Measurements from ENCODE around the gene CAMK2A. TPM values are rescaled to one million over a fixed set of nuclear protein-coding genes. Genes with fewer than 3 reads are reported as not detected.

The CAMK2A gene
- total and polyA plus RNA-seq, 2 donors, result 1.8 to 2.6 TPM

- no peak for DNase-seq (ENCODE audit: extremely low spot score)
- H3K4me3 ChIP-seq (ENCODE audit: low read depth, low read length), result no peak overlapping the region
- 80% methylated on average over 1 of the region's 1 CpG for WGBS
- H3K4me1 ChIP-seq (ENCODE audit: insufficient read depth), result no peaks in the 10 kb centered on the region
- H3K36me3 ChIP-seq (ENCODE audit: insufficient read depth), result no peaks in the 10 kb centered on the region
- no peak overlapping the region for H3K27ac ChIP-seq (ENCODE audit: low read depth)
Measured at GRCh38 chr5:150309886-150310239, 20.3 kb upstream of the CAMK2A start.

GRCh38 chr5:150309101-150309885 lies 19.7 kb upstream of the CAMK2A start:
- Histone ChIP-seq H3K36me3 (ENCODE audit: insufficient read depth) (no peaks in the 10 kb centered on the region), H3K27ac (ENCODE audit: low read depth) (no peak overlapping the region), H3K4me3 (ENCODE audit: low read depth, low read length) (no peak overlapping the region), H3K4me1 (ENCODE audit: insufficient read depth) (no peaks in the 10 kb centered on the region)
- WGBS, result 64% methylated on average over 7 of the region's 7 CpGs
- no peak for DNase-seq (ENCODE audit: extremely low spot score)

GRCh38 chr5:150307617-150308426 lies 18.2 kb upstream of the CAMK2A start:
- no peaks in the 10 kb centered on the region for H3K36me3 ChIP-seq (ENCODE audit: insufficient read depth)
- no peaks in the 10 kb centered on the region for H3K4me1 ChIP-seq (ENCODE audit: insufficient read depth)
- no peak overlapping the region for H3K27ac ChIP-seq (ENCODE audit: low read depth)
- H3K4me3 ChIP-seq (ENCODE audit: low read depth, low read length), result no peak overlapping the region
- DNase-seq (ENCODE audit: extremely low spot score), result no peak
- 81% methylated on average over 11 of the region's 11 CpGs for WGBS

GRCh38 chr5:150306775-150307174 lies 17.2 kb upstream of the CAMK2A start:
- DNase-seq (ENCODE audit: extremely low spot score), result no peak
- Histone ChIP-seq H3K36me3 (ENCODE audit: insufficient read depth) (no peaks in the 10 kb centered on the region), H3K27ac (ENCODE audit: low read depth) (no peak overlapping the region), H3K4me3 (ENCODE audit: low read depth, low read length) (no peak overlapping the region), H3K4me1 (ENCODE audit: insufficient read depth) (no peaks in the 10 kb centered on the region)
- WGBS, result 90% methylated on average over 4 of the region's 4 CpGs

GRCh38 chr5:150305557-150305956 lies 16.0 kb upstream of the CAMK2A start:
- WGBS, result 18% methylated on average over 1 of the region's 1 CpG
- DNase-seq (ENCODE audit: extremely low spot score), result no peak
- Histone ChIP-seq H3K4me1 (ENCODE audit: insufficient read depth) (no peaks in the 10 kb centered on the region), H3K4me3 (ENCODE audit: low read depth, low read length) (no peak overlapping the region), H3K36me3 (ENCODE audit: insufficient read depth) (no peaks in the 10 kb centered on the region), H3K27ac (ENCODE audit: low read depth) (no peak overlapping the region)

- no peak overlapping the region for H3K4me3 ChIP-seq (ENCODE audit: low read depth, low read length)
- WGBS, result 38% methylated on average over 2 of the region's 2 CpGs
- H3K36me3 ChIP-seq (ENCODE audit: insufficient read depth), result no peaks in the 10 kb centered on the region
- DNase-seq (ENCODE audit: extremely low spot score), result no peak
- no peaks in the 10 kb centered on the region for H3K4me1 ChIP-seq (ENCODE audit: insufficient read depth)
- H3K27ac ChIP-seq (ENCODE audit: low read depth), result no peak overlapping the region
Measured at GRCh38 chr5:150305095-150305494, 15.5 kb upstream of the CAMK2A start.

GRCh38 chr5:150304481-150305081 lies 15.0 kb upstream of the CAMK2A start:
- DNase-seq (ENCODE audit: extremely low spot score), result no peak
- H3K27ac ChIP-seq (ENCODE audit: low read depth), result peak overlapping the region; percentile 53
- no peak overlapping the region for H3K4me3 ChIP-seq (ENCODE audit: low read depth, low read length)
- H3K4me1 ChIP-seq (ENCODE audit: insufficient read depth), result no peaks in the 10 kb centered on the region
- 71% methylated on average over 4 of the region's 4 CpGs for WGBS
- no peaks in the 10 kb centered on the region for H3K36me3 ChIP-seq (ENCODE audit: insufficient read depth)

GRCh38 chr5:150303660-150304386 lies 14.2 kb upstream of the CAMK2A start:
- no peaks in the 10 kb centered on the region for H3K4me1 ChIP-seq (ENCODE audit: insufficient read depth)
- no peak overlapping the region for H3K4me3 ChIP-seq (ENCODE audit: low read depth, low read length)
- peak overlapping the region; percentile 53 for H3K27ac ChIP-seq (ENCODE audit: low read depth)
- no peaks in the 10 kb centered on the region for H3K36me3 ChIP-seq (ENCODE audit: insufficient read depth)
- 25% methylated on average over 7 of the region's 7 CpGs for WGBS
- peak; percentile 82 for DNase-seq (ENCODE audit: extremely low spot score)

GRCh38 chr5:150303070-150303615 lies 13.6 kb upstream of the CAMK2A start:
- no peaks in the 10 kb centered on the region for H3K4me1 ChIP-seq (ENCODE audit: insufficient read depth)
- no peaks in the 10 kb centered on the region for H3K36me3 ChIP-seq (ENCODE audit: insufficient read depth)
- H3K4me3 ChIP-seq (ENCODE audit: low read depth, low read length), result no peak overlapping the region
- WGBS, result 7% methylated on average over 16 of the region's 16 CpGs
- peak overlapping the region; percentile 4 for H3K27ac ChIP-seq (ENCODE audit: low read depth)
- DNase-seq (ENCODE audit: extremely low spot score), result no peak

GRCh38 chr5:150302301-150303069 lies 12.9 kb upstream of the CAMK2A start, which contains the start of gene ARSI:
ARSI (minus strand) TSS chr5:150302905; CDS start chr5:150302373, 532 bp downstream.
- Histone ChIP-seq H3K27ac (ENCODE audit: low read depth) (peak within 1 kb of the TSS; percentile 71), H3K4me1 (ENCODE audit: insufficient read depth) (no peaks in the 10 kb centered on the region), H3K4me3 (ENCODE audit: low read depth, low read length) (peak within 1 kb of the TSS; percentile 44), H3K36me3 (ENCODE audit: insufficient read depth) (no peaks in the 10 kb centered on the region)
- DNase-seq (ENCODE audit: extremely low spot score), result peak; percentile 62
- 2% methylated on average over 63 of the region's 63 CpGs for WGBS

GRCh38 chr5:150301901-150302300 lies 12.3 kb upstream of the CAMK2A start:
- H3K36me3 ChIP-seq (ENCODE audit: insufficient read depth), result no peaks in the 10 kb centered on the region
- no peak for DNase-seq (ENCODE audit: extremely low spot score)
- no peaks in the 10 kb centered on the region for H3K4me1 ChIP-seq (ENCODE audit: insufficient read depth)
- 16% methylated on average over 22 of the region's 22 CpGs for WGBS
- H3K4me3 ChIP-seq (ENCODE audit: low read depth, low read length), result peak overlapping the region; percentile 44
- peak overlapping the region; percentile 28 for H3K27ac ChIP-seq (ENCODE audit: low read depth)

GRCh38 chr5:150301170-150301505 lies 11.6 kb upstream of the CAMK2A start:
- Histone ChIP-seq H3K36me3 (ENCODE audit: insufficient read depth) (no peaks in the 10 kb centered on the region), H3K4me1 (ENCODE audit: insufficient read depth) (no peaks in the 10 kb centered on the region), H3K4me3 (ENCODE audit: low read depth, low read length) (no peak overlapping the region), H3K27ac (ENCODE audit: low read depth) (no peak overlapping the region)
- no peak for DNase-seq (ENCODE audit: extremely low spot score)
- 29% methylated on average over 1 of the region's 1 CpG for WGBS

All from urinary bladder (tissue), 4 donors.